Panc1 (cell line): ENCODE data around the gene IGSF9. TPM values are rescaled to one million over a fixed set of nuclear protein-coding genes. Genes with fewer than 3 reads are reported as not detected.

ENCODE experiments used
- ATAC-seq: fragments of 200-7000 bp; cut with Tn5 transposase; 2 replicates; pipeline ENCODE4 v1.9.1; 2020; ENCODE audit warnings: mild to moderate bottlenecking, moderate library complexity
- BruUV-seq: library from RNA; stranded (reverse); fragments of 400-500 nt; replicated peaks from 2 replicates; lab custom pipeline; 2021; lab: Mats Ljungman, UMichigan
- CTCF ChIA-PET: fragments of 300-600 bp; sonication (Branson Sonifier 250); formaldehyde crosslinking; loops from one replicate; lab custom pipeline; 2022; ENCODE audit warnings: antibody characterized with exemption; lab: Charles Lee
- POLR2A ChIA-PET: fragments of 300-600 bp; sonication (Branson Sonifier 250); formaldehyde crosslinking; loops from one replicate; lab custom pipeline; 2022; ENCODE audit warnings: antibody characterized with exemption; lab: Charles Lee
- DNase-seq: peaks from one replicate; pipeline ENCODE4 v3.0.0-alpha.2; 2010; ENCODE audit warnings: low read depth, low spot score
- H3K27ac ChIP-seq: 2 replicates; pipeline ENCODE4 v1.5.1; 2011; ENCODE audit warnings: mild to moderate bottlenecking, low read length, inconsistent platforms
- H3K27me3 ChIP-seq: fragments of 200-500 bp; sonication (Bioruptor generic); 2 replicates; pipeline ENCODE4 v1.6.0; 2014; ENCODE audit warnings: low read length, inconsistent platforms; ENCODE audit not compliant: control insufficient read depth, insufficient read depth
- H3K36me3 ChIP-seq: fragments of 200-500 bp; sonication (Bioruptor generic); 2 replicates; pipeline ENCODE4 v1.5.1; 2014; ENCODE audit warnings: inconsistent platforms, mild to moderate bottlenecking, low read length, moderate library complexity; ENCODE audit not compliant: control insufficient read depth, insufficient read depth
- H3K4me1 ChIP-seq: 2 replicates; pipeline ENCODE4 v1.5.1; 2011; ENCODE audit warnings: inconsistent platforms, mild to moderate bottlenecking, low read length, moderate library complexity; ENCODE audit not compliant: control insufficient read depth, insufficient read depth
- H3K4me3 ChIP-seq, 2 experiments: 2 replicates each; pipeline ENCODE4 v1.5.1; 2011 to 2012; ENCODE audit warnings: low read depth in 2 of 2, low read length in 2 of 2, mild to moderate bottlenecking in 2 of 2, inconsistent platforms in 1 of 2, moderate library complexity in 1 of 2
- H3K9me3 ChIP-seq: fragments of 200-500 bp; sonication (Bioruptor generic); 2 replicates; pipeline ENCODE4 v1.5.1; 2014; ENCODE audit warnings: low read depth, mild to moderate bottlenecking, inconsistent platforms, low read length, moderate library complexity; ENCODE audit not compliant: control insufficient read depth, insufficient read depth
- POLR2AphosphoS5 ChIP-seq: IDR thresholded peaks from 2 replicates; pipeline ENCODE4 v1.6.1; 2012; ENCODE audit warnings: mild to moderate bottlenecking, low read depth, low read length, moderate library complexity
- SIN3A ChIP-seq: IDR thresholded peaks from 2 replicates; pipeline ENCODE4 v1.6.1; 2012; ENCODE audit warnings: low read depth, mild to moderate bottlenecking, low read length, moderate library complexity, borderline replicate concordance; ENCODE audit not compliant: insufficient read depth
- TCF7L2 ChIP-seq: IDR thresholded peaks from 2 replicates; pipeline ENCODE4 v1.6.1; 2011; ENCODE audit warnings: mild to moderate bottlenecking, low read depth, low read length, inconsistent platforms
- in situ Hi-C: cut with HindIII; loops from 2 replicates; pipeline ENCODE4 v1.10.0; 2016; ENCODE audit warnings: low sequenced_read_pairs, low pct_unique_long_range_greater_than_20kb
- intact Hi-C: fragments of 100-400 bp; cut with micrococcal nuclease; formaldehyde crosslinking; loops from one replicate; pipeline ENCODE4 v1.10.0; 2022; ENCODE audit not compliant: unreplicated experiment
- total RNA-seq: library from RNA; stranded (reverse); gene quantifications from one replicate; pipeline ENCODE4 v1.2.1, GENCODE V29; 2021; ENCODE audit not compliant: unreplicated experiment
- TF ChIP-seq, protein P1 (sequence below), 2 experiments: IDR thresholded peaks; 2 replicates each; pipeline ENCODE4 v1.6.1; 2011 to 2012; ENCODE audit warnings: low read depth in 2 of 2, control low read depth in 1 of 2, low read length in 1 of 2, mild to moderate bottlenecking in 1 of 2, moderate library complexity in 1 of 2; ENCODE audit not compliant: insufficient read depth in 1 of 2
- TF ChIP-seq, protein P2 (sequence below): fragments of 450-650 bp; IDR thresholded peaks from 2 replicates; pipeline ENCODE4 v1.5.1; 2017; ENCODE audit warnings: mild to moderate bottlenecking

The IGSF9 gene
- total RNA-seq, 1 experiment from 2014 or later, result 0.51 TPM

DNA sequence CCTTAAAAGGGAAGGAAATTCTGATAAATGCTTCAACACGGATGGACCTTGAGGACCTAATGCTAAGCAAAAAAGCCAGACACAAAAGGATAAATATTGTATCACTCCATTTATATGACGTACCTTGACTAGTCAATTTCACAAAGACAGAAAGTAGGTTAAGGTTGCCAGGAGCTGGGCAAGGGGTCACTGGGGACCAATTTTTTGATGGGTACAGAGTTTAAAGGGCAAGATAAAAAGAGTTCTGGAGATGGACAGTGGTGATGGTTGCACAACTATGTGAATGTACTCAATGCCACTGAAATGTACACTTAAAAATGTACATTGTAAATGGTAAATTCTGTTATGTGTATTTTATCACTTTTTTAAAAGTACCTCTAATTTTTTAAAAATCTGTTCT, 40.7 kb upstream of the IGSF9 start:
- in situ Hi-C loops, result no loop called here

DNA sequence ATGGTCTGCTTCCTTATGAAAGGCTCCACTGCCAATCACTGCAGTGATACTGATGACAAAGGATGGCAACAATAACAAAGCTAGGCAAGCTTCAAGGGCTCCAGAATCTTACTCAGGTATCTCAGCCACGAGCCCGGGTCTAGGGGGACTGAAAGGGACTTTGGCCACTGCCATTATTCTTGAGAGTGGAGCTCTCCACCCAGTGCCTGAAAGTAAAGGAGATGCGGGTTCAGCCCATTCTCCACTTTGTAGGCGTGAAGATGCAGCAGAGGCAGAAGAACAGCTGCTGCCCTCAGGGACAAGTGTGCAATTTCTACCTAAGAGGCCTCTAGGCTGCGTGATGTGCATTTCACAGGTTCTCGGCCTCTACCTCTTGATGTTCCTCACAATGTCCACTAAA, 40.1 kb upstream of the IGSF9 start:
- TF ChIP-seq, protein P1, sequence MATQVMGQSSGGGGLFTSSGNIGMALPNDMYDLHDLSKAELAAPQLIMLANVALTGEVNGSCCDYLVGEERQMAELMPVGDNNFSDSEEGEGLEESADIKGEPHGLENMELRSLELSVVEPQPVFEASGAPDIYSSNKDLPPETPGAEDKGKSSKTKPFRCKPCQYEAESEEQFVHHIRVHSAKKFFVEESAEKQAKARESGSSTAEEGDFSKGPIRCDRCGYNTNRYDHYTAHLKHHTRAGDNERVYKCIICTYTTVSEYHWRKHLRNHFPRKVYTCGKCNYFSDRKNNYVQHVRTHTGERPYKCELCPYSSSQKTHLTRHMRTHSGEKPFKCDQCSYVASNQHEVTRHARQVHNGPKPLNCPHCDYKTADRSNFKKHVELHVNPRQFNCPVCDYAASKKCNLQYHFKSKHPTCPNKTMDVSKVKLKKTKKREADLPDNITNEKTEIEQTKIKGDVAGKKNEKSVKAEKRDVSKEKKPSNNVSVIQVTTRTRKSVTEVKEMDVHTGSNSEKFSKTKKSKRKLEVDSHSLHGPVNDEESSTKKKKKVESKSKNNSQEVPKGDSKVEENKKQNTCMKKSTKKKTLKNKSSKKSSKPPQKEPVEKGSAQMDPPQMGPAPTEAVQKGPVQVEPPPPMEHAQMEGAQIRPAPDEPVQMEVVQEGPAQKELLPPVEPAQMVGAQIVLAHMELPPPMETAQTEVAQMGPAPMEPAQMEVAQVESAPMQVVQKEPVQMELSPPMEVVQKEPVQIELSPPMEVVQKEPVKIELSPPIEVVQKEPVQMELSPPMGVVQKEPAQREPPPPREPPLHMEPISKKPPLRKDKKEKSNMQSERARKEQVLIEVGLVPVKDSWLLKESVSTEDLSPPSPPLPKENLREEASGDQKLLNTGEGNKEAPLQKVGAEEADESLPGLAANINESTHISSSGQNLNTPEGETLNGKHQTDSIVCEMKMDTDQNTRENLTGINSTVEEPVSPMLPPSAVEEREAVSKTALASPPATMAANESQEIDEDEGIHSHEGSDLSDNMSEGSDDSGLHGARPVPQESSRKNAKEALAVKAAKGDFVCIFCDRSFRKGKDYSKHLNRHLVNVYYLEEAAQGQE (IDR thresholded peaks at IDR 0.05; ENCODE audit: insufficient read depth in 1 of 2, low read depth in 2 of 2, low read length in 1 of 2), result no peak
- TF ChIP-seq SIN3A, result no peak
- TF ChIP-seq TCF7L2, result no peak
- no peak for TF ChIP-seq POLR2AphosphoS5
- TF ChIP-seq, protein P2, sequence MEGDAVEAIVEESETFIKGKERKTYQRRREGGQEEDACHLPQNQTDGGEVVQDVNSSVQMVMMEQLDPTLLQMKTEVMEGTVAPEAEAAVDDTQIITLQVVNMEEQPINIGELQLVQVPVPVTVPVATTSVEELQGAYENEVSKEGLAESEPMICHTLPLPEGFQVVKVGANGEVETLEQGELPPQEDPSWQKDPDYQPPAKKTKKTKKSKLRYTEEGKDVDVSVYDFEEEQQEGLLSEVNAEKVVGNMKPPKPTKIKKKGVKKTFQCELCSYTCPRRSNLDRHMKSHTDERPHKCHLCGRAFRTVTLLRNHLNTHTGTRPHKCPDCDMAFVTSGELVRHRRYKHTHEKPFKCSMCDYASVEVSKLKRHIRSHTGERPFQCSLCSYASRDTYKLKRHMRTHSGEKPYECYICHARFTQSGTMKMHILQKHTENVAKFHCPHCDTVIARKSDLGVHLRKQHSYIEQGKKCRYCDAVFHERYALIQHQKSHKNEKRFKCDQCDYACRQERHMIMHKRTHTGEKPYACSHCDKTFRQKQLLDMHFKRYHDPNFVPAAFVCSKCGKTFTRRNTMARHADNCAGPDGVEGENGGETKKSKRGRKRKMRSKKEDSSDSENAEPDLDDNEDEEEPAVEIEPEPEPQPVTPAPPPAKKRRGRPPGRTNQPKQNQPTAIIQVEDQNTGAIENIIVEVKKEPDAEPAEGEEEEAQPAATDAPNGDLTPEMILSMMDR, result no peak
- intact Hi-C loops (no loop called here), in situ Hi-C loops (no loop called here)
- ChIA-PET CTCF (no interaction called here), POLR2A (no interaction called here)
- no peak for DNase-seq
- Histone ChIP-seq H3K27ac (no peak overlapping the region), H3K4me1 (no peaks in the 10 kb centered on the region), H3K36me3 (no peaks in the 10 kb centered on the region), H3K4me3 (no peak overlapping the region), H3K9me3 (no peaks in the 10 kb centered on the region), H3K27me3 (peaks cover 6% of the 10 kb centered on the region)
- ATAC-seq, result no peak
- BruUV-seq, result no TSS peak

More for the DNA sequence above, 40.7 kb upstream of the IGSF9 start:
- BruUV-seq, result no TSS peak
- intact Hi-C loops, result no loop called here
- Histone ChIP-seq H3K4me3 (no peak overlapping the region), H3K27me3 (peaks cover 9% of the 10 kb centered on the region), H3K27ac (no peak overlapping the region), H3K9me3 (no peaks in the 10 kb centered on the region), H3K4me1 (no peaks in the 10 kb centered on the region), H3K36me3 (no peaks in the 10 kb centered on the region)
- DNase-seq (no peak), ATAC-seq (no peak)
- ChIA-PET CTCF (no interaction called here), POLR2A (no interaction called here)
- TF ChIP-seq, protein P1 (IDR thresholded peaks at IDR 0.05; ENCODE audit: insufficient read depth in 1 of 2, low read depth in 2 of 2, low read length in 1 of 2), result no peak
- TF ChIP-seq TCF7L2 (no peak), POLR2AphosphoS5 (no peak), SIN3A (no peak)
- TF ChIP-seq, protein P2, result no peak
